HG03521 (cell line): ENCODE measurements around the gene CIT.
A peak's percentile ranks its signal among the peaks of the same experiment; 100 is the strongest.

Source experiments
- ATAC-seq: cut with Tn5 transposase; IDR thresholded peaks from one replicate; pipeline ENCODE4 v1.9.1; 2021; ENCODE audit warnings: mild to moderate bottlenecking, moderate library complexity; ENCODE audit not compliant: unreplicated experiment

Gene CIT

DNA sequence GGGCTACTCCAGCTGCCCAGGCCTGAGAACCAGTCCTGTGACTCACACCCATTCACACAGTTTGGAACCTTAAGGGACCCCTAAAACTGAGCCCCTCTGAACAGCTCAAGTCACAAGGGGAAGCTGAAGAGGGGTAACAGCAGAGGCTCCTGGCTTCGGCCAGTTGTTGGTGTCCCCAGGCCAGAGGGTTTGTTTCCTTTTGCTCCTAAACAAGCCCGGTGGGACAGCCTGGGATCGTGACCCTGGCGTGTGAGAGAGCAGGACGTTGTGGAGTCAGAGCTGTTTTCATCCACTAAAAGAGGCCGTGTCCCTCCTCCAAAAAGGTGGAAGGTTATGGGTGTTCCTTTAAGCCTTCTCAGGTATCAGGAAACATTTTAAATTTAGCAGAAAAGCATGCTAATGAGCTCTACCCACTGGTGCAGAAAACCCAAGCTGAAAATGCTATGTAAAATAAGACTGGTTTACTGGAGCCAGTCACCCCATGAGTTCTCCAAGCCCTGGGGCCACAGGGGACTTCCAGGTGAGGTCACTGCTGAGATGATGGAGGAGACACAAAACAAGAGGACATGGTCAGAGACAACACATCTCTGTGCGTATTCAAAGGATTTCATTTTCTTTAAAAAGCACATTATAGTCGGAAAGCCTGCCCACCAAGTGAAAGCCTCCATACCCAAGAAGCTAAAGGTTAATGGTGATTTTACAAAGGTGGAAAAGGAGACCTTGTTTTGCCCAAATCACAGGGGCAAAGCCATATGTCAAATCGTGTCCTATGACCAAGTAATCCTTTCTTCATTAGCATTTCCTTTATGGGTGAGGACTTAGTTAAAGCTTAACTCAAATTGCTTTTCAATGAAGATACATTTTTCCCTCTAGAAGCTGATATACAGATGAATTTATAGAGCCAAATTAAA is 195.1 kb downstream of the CIT start:
- no peak for ATAC-seq

DNA sequence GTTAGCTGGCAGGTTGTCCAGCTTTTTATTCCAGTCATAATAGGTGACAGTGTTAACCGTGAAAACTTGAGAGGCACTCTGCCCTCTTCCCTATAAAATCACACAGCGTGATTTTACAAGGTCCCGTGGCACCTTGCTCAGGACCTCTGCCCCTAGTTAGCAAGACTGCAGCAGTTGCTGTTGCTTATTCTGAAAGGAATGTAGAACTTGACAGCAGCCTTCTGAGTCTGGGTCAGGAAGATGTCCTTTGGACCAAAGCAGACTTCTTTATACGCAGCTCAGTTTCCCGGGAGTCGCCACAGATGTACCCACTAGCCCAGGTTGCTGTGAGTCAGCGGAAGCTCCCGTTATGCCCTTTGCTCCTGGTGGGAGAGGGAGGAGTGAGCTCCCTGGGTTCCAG is 196.0 kb downstream of the CIT start:
- ATAC-seq, result no peak

DNA sequence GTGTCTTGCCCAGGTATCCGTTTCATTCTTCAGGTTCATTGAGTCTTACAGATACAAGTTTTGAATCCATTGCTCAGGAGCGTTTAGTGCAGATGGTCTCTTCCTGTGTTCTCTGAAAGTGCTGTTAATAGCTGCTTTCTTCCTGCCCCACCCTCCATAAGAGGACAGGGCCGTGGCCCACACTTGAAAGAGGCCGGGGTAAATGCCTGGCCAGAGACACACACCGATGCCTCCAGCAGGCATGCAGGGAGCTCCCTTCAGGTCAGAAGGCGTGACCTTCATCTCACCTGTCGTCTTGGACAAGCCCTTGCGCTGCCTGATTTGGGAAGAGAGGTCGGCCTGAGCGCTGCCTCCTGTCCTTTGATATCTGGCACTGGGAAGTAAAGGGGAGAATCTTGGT is 197.6 kb downstream of the CIT start:
- no peak for ATAC-seq

GRCh38 chr12:119679081-119679480 is 198.0 kb downstream of the CIT start:
- ATAC-seq, result no peak

- no peak for ATAC-seq
These were observed 198.7 kb downstream of the CIT start for GRCh38 chr12:119678459-119678858.

DNA sequence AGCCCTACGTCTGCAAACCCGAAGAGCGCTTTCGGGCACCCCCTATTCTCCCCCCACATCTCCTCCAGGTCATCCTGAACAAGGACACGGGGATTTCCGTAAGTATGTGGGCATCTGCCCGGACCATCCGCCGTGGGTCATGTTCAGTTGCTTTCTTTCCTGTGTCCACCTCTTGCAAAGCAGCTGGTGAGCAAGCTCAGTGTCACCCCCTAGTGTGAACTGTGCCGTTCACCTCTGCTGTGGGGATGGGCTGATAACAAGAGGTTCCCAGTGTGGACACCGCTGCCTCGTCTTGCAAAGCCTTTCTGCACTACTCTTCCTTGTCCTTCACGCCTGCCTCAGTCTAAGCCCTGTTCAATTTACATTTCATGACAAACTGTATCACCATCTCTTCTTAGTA is 200.5 kb downstream of the CIT start:
- no peak for ATAC-seq

DNA sequence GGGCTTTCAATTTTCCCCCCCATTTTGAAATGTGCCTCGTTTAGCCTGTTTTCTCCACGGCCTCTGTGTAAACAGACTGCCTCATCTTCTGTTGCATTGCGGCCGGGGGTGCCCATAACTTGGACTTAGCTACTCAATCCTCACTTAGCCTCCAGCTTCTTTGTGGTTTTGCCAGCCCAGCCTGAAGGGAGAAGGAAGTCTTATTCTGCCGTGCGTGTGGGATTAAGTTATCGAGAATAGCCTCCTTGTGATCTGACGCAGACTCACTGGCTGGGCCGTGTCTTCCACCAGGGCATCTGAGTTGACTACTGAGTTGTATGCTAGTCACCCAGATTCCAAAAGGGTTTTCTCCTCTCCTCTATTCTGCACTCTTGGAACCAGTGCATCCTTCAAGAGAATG is 201.1 kb downstream of the CIT start:
- ATAC-seq, result no peak

GRCh38 chr12:119674560-119674959 is 202.6 kb downstream of the CIT start:
- ATAC-seq, result no peak

DNA sequence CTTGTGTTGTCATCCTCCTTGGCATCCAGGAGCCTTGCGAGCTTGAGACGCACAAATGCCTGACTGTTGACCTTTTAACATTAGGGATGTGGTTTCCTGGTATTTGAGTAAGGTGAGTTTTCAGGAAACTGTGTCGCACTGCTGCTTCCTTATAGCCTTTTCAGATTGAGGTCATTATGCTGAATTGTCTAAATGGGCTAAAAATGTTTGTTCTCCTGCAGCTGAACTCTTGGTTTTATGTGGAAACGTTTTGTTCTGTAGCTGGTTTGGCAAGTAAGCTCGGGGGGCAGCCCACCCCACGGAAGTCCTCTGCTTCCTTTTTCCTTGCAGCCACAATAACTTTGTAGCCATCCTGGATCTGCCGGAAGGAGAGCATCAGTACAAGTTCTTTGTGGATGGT is 203.5 kb downstream of the CIT start:
- no peak for ATAC-seq

DNA sequence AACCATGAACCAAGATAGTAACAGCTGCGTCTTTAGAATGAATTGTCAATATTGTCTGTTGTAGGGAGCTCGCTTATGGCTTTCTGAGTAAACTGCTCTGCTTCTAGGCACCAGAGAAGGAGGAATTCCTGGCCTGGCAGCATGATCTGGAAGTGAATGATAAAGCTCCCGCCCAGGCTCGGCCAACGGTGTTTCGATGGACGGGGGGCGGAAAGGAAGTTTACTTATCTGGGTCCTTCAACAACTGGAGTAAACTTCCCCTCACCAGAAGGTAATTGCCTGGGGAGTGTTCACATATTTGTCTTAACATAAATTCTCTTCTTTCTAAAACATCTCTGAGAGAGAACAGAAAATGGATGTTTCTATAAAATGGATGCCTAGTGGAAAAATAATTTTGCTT is 204.9 kb downstream of the CIT start:
- no peak for ATAC-seq

- no peak for ATAC-seq
These were observed 206.1 kb downstream of the CIT start for GRCh38 chr12:119671070-119671469.

DNA sequence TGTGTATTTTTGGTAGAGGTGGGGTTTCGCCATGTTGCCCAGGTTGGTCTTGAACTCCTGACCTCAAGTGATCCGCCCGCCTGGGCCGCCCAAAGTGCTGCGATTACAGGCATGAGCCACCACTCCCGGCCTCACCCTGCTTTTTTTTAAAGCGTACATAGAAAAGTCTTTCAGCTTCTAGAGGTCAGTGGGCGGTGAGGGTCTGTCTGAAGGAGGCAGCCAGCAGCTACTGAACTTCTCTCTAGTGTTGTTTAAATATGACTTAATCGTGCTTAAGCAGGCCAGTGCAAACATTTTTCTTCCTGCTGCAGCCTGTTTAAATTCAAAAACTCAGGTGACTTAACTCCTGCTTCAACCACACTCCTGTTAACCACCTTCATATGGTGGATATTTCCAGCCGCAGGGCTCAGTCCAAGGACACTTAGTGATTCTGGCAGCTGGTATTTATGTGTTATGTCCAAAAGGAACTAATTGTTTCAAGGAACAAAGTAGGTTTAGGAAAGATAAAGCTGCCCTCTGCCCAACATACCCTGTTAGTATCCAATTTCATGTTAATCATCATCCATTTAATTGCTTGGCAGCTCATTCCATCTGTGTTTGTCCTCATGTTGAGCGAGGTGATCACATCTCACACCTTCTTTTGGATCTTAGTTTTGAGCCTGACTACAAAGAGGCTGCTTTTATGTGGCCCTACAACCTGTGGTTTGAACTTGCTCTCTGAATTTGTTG is 207.2 kb downstream of the CIT start:
- ATAC-seq, result no peak

GRCh38 chr12:119668324-119668841 is 208.7 kb downstream of the CIT start:
- ATAC-seq, result no peak

- ATAC-seq, result peak; percentile 94
These were observed 209.4 kb downstream of the CIT start, which contains the start of gene PRKAB1 for GRCh38 chr12:119667577-119668323. Gene PRKAB1, plus strand, starts transcription at chr12:119668133. Its CDS starts 112 bp downstream, at chr12:119668245.

DNA sequence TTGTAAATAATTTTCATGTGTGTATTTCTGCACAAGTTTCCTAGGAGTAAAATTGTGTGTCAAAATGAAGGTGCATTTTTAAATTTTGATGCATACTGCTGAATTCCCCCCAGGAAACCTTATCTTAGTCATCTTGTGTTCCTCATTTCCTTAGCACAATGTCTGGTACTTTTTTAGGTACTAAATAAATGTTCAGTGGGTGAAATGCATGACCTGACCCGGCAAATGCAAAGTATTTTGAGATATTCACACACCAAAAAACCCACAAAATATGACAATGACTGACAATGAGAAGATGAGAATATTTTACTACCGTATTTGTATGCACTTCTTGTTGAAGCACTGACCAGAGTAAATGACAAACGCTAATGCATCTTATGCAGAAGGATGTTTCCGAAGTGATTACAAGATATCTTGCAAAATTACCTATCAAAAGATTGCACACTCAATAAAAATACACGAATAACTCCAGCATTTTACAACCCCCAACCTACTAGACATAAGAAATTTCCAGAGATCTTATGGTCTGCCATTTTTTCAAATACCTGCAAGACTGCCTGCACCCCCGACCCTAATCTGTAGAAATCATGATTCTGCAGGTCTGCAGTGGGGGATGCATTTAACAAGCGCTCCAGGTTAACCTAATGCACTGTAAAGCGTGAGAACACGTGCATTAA is 210.1 kb downstream of the CIT start:
- no peak for ATAC-seq

GRCh38 chr12:119666226-119666795 is 210.8 kb downstream of the CIT start:
- no peak for ATAC-seq

DNA sequence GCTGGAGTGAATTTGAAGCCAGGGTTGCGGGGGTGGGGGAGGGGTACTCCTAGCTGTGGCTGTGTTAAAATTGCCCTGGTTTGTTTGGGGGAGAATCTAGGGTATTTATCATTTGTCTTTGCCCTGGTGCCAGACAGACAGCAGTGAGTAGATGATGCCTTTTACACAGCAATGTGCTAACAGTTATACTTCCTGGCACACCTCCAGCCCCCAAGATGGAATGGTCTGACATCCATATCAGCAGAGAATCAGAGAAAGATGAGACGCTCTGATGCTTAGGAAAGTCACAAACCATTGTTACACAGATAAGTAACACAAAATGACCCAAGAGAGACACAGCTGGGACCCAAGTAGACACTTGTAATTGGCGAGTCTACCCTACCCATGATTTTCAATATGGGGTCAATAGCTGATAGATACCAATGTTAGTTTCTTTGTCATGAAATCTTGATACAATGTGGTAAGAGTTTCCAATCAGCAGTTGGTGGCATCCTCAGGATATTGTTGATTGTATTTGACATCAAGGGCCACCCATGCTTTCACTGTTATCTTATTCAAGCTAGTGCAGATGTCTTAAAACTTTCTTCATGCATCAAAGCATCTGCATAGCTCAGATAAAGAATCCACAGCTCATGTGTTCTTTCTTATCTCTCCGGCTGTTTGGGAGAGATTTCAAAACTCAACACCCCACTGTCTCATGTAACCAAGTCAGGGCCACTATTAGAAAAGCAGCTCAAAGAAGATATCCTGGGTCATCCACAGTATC is 211.8 kb downstream of the CIT start:
- ATAC-seq, result no peak

- ATAC-seq, result no peak
These were observed 212.5 kb downstream of the CIT start for GRCh38 chr12:119664642-119665041.

GRCh38 chr12:119661882-119662281 is 215.2 kb downstream of the CIT start:
- no peak for ATAC-seq
